GM12801 (cell line): ENCODE measurements around the gene ARHGEF1.

Experiments used
- CTCF ChIP-seq: IDR thresholded peaks from one replicate; pipeline ENCODE4 v1.5.1; 2011; ENCODE audit warnings: control low read depth; ENCODE audit not compliant: insufficient read length; ENCODE audit errors: extremely low read depth

ARHGEF1 gene, protein sequence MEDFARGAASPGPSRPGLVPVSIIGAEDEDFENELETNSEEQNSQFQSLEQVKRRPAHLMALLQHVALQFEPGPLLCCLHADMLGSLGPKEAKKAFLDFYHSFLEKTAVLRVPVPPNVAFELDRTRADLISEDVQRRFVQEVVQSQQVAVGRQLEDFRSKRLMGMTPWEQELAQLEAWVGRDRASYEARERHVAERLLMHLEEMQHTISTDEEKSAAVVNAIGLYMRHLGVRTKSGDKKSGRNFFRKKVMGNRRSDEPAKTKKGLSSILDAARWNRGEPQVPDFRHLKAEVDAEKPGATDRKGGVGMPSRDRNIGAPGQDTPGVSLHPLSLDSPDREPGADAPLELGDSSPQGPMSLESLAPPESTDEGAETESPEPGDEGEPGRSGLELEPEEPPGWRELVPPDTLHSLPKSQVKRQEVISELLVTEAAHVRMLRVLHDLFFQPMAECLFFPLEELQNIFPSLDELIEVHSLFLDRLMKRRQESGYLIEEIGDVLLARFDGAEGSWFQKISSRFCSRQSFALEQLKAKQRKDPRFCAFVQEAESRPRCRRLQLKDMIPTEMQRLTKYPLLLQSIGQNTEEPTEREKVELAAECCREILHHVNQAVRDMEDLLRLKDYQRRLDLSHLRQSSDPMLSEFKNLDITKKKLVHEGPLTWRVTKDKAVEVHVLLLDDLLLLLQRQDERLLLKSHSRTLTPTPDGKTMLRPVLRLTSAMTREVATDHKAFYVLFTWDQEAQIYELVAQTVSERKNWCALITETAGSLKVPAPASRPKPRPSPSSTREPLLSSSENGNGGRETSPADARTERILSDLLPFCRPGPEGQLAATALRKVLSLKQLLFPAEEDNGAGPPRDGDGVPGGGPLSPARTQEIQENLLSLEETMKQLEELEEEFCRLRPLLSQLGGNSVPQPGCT

GRCh38 chr19:41882568-41883462 lies at the start of gene ARHGEF1:
TSS of gene ARHGEF1 (plus strand) at chr19:41883184. CDS start at chr19:41888083, 4,899 bp downstream.
- TF ChIP-seq CTCF = no peak

DNA sequence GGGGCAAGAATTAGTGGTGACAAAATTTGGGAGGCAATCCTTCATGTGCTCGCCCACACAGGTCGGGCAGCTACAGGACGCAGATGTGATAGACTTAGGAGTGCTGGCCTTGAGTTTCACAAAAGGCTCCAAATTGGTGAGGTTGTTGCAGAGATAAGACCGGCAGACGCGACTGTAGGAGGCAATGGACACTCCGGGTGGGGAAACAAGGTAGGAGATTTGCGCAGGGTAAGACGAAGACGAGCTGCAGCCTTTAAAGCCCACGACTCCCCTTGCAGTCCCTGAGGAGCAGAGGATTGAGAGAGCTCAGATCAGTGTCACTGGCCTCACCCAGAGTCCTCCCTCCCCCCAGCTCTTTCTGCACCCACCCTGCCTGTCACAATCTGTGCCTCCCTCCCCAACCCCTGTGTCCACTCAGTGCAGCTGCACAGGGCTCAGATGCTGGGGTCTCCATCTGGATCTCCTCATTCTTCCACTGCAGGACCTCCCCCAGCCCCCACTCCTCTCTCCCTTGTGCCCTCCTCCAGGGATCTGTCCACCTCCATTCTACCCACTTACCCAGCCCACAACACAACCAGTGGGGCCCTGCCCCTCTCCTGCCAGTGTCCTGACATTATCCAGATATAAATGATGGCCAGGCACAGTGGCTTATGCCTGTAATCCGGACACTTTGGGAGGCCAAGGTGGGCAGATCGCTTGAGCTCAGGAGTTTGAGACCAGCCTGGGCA lies 44.8 kb upstream of the ARHGEF1 start:
- no peak for TF ChIP-seq CTCF

GRCh38 chr19:41839211-41839610 lies 43.8 kb upstream of the ARHGEF1 start:
- TF ChIP-seq CTCF = no peak

DNA sequence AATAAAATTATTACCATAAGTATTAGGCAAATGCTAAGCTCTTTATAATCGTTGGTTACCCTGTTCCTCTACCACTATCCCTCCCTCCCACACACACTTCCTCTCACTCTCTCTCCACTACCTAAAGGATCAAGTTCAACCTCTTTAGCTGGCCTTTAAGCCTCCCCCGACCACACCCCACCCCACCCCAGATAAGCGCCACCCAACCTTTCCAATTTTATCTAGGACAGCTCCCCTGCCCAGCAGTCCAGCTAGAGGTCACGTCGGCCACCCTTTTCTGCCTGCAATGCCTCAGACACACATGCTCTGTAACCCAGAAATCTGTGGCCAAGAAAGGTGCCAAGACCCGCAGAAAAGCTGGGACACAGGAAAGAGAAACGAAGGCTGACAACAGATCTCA lies 39.6 kb upstream of the ARHGEF1 start:
- no peak for TF ChIP-seq CTCF

- TF ChIP-seq CTCF = no peak
These were observed 38.4 kb upstream of the ARHGEF1 start, which contains the start of gene LYPD4 for GRCh38 chr19:41844601-41845000. TSS of gene LYPD4 (minus strand) at chr19:41844683. CDS start at chr19:41839285, 5,398 bp downstream.

- TF ChIP-seq CTCF = no peak
These were observed 38.2 kb upstream of the ARHGEF1 start, which contains the start of gene DMRTC2 for GRCh38 chr19:41845001-41845050. TSS of gene DMRTC2 (plus strand) at chr19:41845042. CDS start at chr19:41847429, 2,387 bp downstream.
